HFFc6 (cell line): Measurements from ENCODE around the gene ACP3. TPM values are rescaled to one million over a fixed set of nuclear protein-coding genes. Genes with fewer than 3 reads are reported as not detected.

Experiments used
- DNase-seq: peaks from one replicate; pipeline ENCODE4 v3.0.0-alpha.2; 2018
- H3K27ac Mint-ChIP-seq: 2 replicates; pipeline ENCODE4 v1.8.0; 2020; ENCODE audit warnings: mild to moderate bottlenecking, mixed read lengths
- H3K27me3 Mint-ChIP-seq: 2 replicates; pipeline ENCODE4 v1.8.0; 2021; ENCODE audit warnings: mild to moderate bottlenecking, moderate library complexity, mixed read lengths; ENCODE audit not compliant: insufficient read depth
- H3K36me3 Mint-ChIP-seq: 2 replicates; pipeline ENCODE4 v1.8.0; 2021; ENCODE audit warnings: low read depth, mixed read lengths
- H3K4me1 Mint-ChIP-seq: 2 replicates; pipeline ENCODE4 v1.8.0; 2020; ENCODE audit warnings: low read depth, mixed read lengths
- H3K4me3 Mint-ChIP-seq: 2 replicates; pipeline ENCODE4 v1.8.0; 2020; ENCODE audit warnings: mild to moderate bottlenecking, moderate library complexity, mixed read lengths
- H3K9me3 Mint-ChIP-seq: 2 replicates; pipeline ENCODE4 v1.8.0; 2020; ENCODE audit warnings: mild to moderate bottlenecking, mixed read lengths
- long read RNA-seq: library from polyadenylated mRNA; unstranded; transcript quantifications from one replicate; pipeline ENCODE4 v2.0.0, GENCODE V29; 2019
- total RNA-seq, 6 experiments: library from RNA; stranded (reverse); fragmentation: NEBNext Ultra II Directional; extraction: Animal tissue kit (Norgen Biotek cat#: 25700); gene quantifications; 2 replicates in 1 of 6; 3 replicates in 5 of 6; pipeline ENCODE4 v1.2.3, GENCODE V29; 2021
- TF ChIP-seq, protein P1 (sequence below): fragments of 200-600 bp; sonication (generic); IDR thresholded peaks from 2 replicates; pipeline ENCODE4 v1.5.0; 2021; ENCODE audit warnings: antibody characterized with exemption, mild to moderate bottlenecking

The ACP3 gene, protein sequence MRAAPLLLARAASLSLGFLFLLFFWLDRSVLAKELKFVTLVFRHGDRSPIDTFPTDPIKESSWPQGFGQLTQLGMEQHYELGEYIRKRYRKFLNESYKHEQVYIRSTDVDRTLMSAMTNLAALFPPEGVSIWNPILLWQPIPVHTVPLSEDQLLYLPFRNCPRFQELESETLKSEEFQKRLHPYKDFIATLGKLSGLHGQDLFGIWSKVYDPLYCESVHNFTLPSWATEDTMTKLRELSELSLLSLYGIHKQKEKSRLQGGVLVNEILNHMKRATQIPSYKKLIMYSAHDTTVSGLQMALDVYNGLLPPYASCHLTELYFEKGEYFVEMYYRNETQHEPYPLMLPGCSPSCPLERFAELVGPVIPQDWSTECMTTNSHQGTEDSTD
- not detected for total RNA-seq
- long read RNA-seq, result 0 reads

GRCh38 chr3:132317229-132317948, at the start of gene ACP3:
ACP3 (plus strand) TSS chr3:132317407; CDS start chr3:132317457, 50 bp downstream.
- Mint-ChIP-seq H3K27ac (no peak within 1 kb of the TSS), H3K36me3 (no peaks in the 10 kb centered on the region), H3K9me3 (no peaks in the 10 kb centered on the region), H3K4me3 (no peak within 1 kb of the TSS), H3K4me1 (peaks cover 15% of the 10 kb centered on the region), H3K27me3 (peaks cover 2% of the 10 kb centered on the region; the same call in 1 of the 2 replicates)
- DNase-seq, result peak; percentile 7
- TF ChIP-seq, protein P1, sequence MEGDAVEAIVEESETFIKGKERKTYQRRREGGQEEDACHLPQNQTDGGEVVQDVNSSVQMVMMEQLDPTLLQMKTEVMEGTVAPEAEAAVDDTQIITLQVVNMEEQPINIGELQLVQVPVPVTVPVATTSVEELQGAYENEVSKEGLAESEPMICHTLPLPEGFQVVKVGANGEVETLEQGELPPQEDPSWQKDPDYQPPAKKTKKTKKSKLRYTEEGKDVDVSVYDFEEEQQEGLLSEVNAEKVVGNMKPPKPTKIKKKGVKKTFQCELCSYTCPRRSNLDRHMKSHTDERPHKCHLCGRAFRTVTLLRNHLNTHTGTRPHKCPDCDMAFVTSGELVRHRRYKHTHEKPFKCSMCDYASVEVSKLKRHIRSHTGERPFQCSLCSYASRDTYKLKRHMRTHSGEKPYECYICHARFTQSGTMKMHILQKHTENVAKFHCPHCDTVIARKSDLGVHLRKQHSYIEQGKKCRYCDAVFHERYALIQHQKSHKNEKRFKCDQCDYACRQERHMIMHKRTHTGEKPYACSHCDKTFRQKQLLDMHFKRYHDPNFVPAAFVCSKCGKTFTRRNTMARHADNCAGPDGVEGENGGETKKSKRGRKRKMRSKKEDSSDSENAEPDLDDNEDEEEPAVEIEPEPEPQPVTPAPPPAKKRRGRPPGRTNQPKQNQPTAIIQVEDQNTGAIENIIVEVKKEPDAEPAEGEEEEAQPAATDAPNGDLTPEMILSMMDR, result no peak

DNA sequence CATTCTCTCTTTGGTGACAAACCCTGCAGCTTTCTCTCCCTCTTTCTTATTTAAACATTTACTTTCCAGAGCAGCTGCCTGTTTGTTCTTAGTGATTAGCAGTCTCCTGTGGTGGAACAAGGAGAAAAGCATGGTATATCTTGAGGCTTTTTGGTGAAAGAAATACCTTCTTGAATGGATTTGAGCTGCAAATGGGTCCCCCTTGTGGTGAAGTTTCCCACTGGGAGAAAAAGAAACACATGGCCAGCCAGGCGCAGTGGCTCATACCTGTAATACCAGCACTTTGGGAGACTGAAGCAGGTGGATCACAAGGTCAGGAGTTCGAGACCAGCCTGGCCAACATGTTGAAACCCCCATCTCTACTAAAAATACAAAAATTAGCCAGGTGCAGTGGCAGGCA, 48.3 kb upstream of the ACP3 start:
- Mint-ChIP-seq H3K27ac (no peak overlapping the region), H3K4me1 (no peaks in the 10 kb centered on the region), H3K4me3 (no peak overlapping the region), H3K9me3 (no peaks in the 10 kb centered on the region), H3K27me3 (peaks cover 4% of the 10 kb centered on the region), H3K36me3 (no peaks in the 10 kb centered on the region)
- peak; percentile 28 for DNase-seq
- TF ChIP-seq, protein P1, result peak; percentile 79

GRCh38 chr3:132273036-132273435, 44.2 kb upstream of the ACP3 start:
- TF ChIP-seq, protein P1, result no peak
- no peaks in the 10 kb centered on the region for H3K4me1 Mint-ChIP-seq
- no peaks in the 10 kb centered on the region for H3K36me3 Mint-ChIP-seq
- H3K27ac Mint-ChIP-seq, result no peak overlapping the region
- no peak overlapping the region for H3K4me3 Mint-ChIP-seq
- H3K9me3 Mint-ChIP-seq, result peaks cover 5% of the 10 kb centered on the region
- no peak for DNase-seq
- peaks cover 4% of the 10 kb centered on the region for H3K27me3 Mint-ChIP-seq

- peaks cover 8% of the 10 kb centered on the region for H3K9me3 Mint-ChIP-seq
- no peak overlapping the region for H3K27ac Mint-ChIP-seq
- H3K36me3 Mint-ChIP-seq, result no peaks in the 10 kb centered on the region
- no peak overlapping the region for H3K4me3 Mint-ChIP-seq
- H3K27me3 Mint-ChIP-seq, result no peaks in the 10 kb centered on the region; the same call in 1 of the 2 replicates
- TF ChIP-seq, protein P1, result no peak
- DNase-seq, result no peak
- H3K4me1 Mint-ChIP-seq, result no peaks in the 10 kb centered on the region
Observed at GRCh38 chr3:132276228-132276906, 40.8 kb upstream of the ACP3 start.

DNA sequence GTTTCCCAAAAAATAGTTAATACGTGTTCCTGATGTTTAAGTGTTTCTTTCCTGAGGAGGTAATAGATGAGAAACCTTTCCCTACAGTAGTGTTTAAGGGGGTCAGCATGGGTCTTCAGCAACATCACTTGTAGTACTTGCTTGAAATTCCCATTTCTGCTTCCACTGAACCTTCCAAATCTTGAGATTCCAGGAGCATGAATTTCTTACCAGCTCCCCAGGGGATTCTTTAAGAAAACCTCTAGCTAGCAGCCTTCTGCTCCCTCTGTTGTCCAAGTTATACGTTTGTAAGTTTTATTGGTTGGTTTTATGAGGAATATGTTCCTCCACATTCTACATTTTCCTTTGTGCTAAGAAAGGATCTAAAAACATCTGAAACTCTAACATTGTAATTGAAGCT, 38.2 kb upstream of the ACP3 start:
- H3K27ac Mint-ChIP-seq, result no peak overlapping the region
- peaks cover 2% of the 10 kb centered on the region; the same call in 1 of the 2 replicates for H3K27me3 Mint-ChIP-seq
- TF ChIP-seq, protein P1, result no peak
- no peak overlapping the region for H3K4me3 Mint-ChIP-seq
- H3K4me1 Mint-ChIP-seq, result no peaks in the 10 kb centered on the region
- no peaks in the 10 kb centered on the region for H3K36me3 Mint-ChIP-seq
- no peak for DNase-seq
- H3K9me3 Mint-ChIP-seq, result peaks cover 8% of the 10 kb centered on the region
